Cardiac muscle cell (in vitro differentiated cells and primary cell): ENCODE results near the gene MAGEA12. TPM values are rescaled to one million over a fixed set of nuclear protein-coding genes. Genes with fewer than 3 reads are reported as not detected.
"Not testable (repeated sequence)": the region's sequence is repeated elsewhere in the genome, so short reads cannot be mapped to it uniquely, and the experiment has no call there.

Source experiments
- DNase-seq, 2 donors: peaks; one replicate each; pipeline versions ENCODE4 v3.0.0 to v3.0.0-alpha.2; 2010 to 2017; ENCODE audit warnings: low read depth in 1 of 2, low spot score in 1 of 2
- H3K27ac ChIP-seq: fragments of 200-600 bp; sonication (generic); 2 replicates; pipeline ENCODE4 v1.5.1; 2016
- H3K27me3 ChIP-seq: fragments of 200-600 bp; sonication (generic); 2 replicates; pipeline ENCODE4 v1.6.0; 2016; ENCODE audit warnings: control low read depth
- H3K36me3 ChIP-seq: fragments of 200-600 bp; sonication (generic); 2 replicates; pipeline ENCODE4 v1.5.1; 2016; ENCODE audit warnings: control low read depth
- H3K4me1 ChIP-seq: fragments of 200-600 bp; sonication (generic); 2 replicates; pipeline ENCODE4 v1.8.1; 2017; ENCODE audit warnings: low read depth, mild to moderate bottlenecking, mixed run types
- H3K4me3 ChIP-seq: fragments of 200-600 bp; sonication (generic); 2 replicates; pipeline ENCODE4 v1.5.1; 2016; ENCODE audit warnings: mild to moderate bottlenecking
- H3K9me3 ChIP-seq: fragments of 200-600 bp; sonication (generic); 2 replicates; pipeline ENCODE4 v1.5.1; 2017; ENCODE audit warnings: low read depth, mild to moderate bottlenecking, control low read depth
- polyA plus RNA-seq: library from polyadenylated mRNA; unstranded; fragments of >200 nt; fragmentation: Nextera tagmentation; extraction: Ambion mirVana; gene quantifications from 2 replicates; pipeline ENCODE4 v1.2.1, GENCODE V29; 2016
- total RNA-seq: library from RNA; depleted of rRNA; stranded (reverse); fragments of >200 nt; gene quantifications from 2 replicates; pipeline ENCODE4 v1.2.3, GENCODE V29; 2016

MAGEA12 gene
- total and polyA plus RNA-seq, 2 experiments from 2014 or later = not detected

DNA sequence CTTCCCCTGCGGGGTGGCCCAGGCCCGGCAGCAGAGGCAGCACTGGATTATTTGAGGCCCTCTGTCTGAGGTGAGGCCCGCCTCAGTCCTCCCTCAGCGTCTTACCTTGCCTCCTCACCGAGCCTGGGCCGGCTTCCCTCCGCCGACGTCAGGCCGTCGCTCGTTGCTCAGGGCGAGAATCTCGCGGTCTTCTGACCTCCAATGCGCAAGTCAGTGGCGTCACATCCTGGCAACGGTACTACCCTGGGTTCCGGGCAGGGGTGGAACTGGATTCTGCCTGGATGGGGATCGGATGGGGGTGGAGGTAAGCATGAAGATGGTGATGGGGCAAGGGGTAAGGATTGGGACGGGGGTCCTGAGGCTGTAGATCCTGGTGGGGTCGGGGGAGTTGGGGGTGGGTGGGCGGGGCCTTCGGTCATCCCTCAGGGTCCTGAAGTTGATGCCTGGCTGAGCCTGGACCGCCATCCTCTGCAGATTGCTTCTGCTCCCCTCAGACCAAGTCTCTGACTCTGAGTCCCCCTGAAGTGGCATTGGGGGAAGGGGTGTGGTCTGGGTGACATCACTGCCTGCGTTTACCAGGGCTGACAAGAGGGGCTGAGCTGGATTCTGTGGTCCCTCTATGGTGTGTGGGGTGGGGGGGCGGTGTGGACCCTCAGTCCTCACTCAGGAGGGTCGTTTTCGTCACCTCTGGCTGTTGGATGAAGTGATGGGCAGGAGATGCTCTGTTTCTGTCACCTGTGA is 36.2 kb downstream of the MAGEA12 start, which contains the start of gene MAGEA6:
MAGEA6 (minus strand) TSS at position 141 of the 741 bp plus-strand sequence. CDS start 2,039 bp downstream, outside the sequence.
- H3K36me3 ChIP-seq, DNase-seq, H3K27ac ChIP-seq, H3K4me3 ChIP-seq, H3K27me3 ChIP-seq, H3K4me1 ChIP-seq, H3K9me3 ChIP-seq: not testable (repeated sequence)

DNA sequence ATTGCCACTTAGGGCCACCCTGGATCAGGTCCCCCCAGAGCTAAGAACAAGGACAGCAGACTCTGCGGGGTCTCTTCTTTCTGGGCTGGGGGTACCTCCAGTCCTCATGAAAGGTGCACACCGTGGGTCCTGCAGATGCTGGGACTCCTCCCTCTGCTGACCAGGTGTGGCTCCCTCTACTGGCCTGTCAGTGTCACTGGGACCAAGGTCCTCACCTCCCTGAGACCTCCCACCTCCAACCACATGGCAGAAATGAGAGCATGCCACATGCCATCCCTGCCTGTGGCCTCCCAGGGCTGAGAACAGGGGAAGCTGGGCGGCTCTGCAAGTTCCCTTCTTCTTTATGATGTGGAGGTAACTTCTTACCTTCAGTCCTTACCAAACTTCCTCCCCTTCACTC is 53.5 kb downstream of the MAGEA12 start:
- not testable (repeated sequence) for H3K27me3 ChIP-seq, DNase-seq, H3K4me3 ChIP-seq

More for the DNA sequence above, 53.5 kb downstream of the MAGEA12 start:
- not testable (repeated sequence) for H3K27ac ChIP-seq, H3K4me1 ChIP-seq, H3K9me3 ChIP-seq, H3K36me3 ChIP-seq

Other genes starting within 250 kb of the MAGEA12 start
- 0.03 TPM in 1 of 2 replicates, not detected in the other for gene GABRQ, start 95.9 kb upstream of the MAGEA12 start, total RNA-seq
- gene GABRQ, start 95.9 kb upstream of the MAGEA12 start, polyA plus RNA-seq = not detected in 2 replicates
- gene MAGEA3, start 35.0 kb upstream of the MAGEA12 start, total RNA-seq = not detected in 2 replicates
- gene MAGEA3, start 35.0 kb upstream of the MAGEA12 start, polyA plus RNA-seq = not detected in 2 replicates
- not detected in 2 replicates for gene CSAG2, start 24.5 kb upstream of the MAGEA12 start, total RNA-seq
- not detected in 2 replicates for gene CSAG2, start 24.5 kb upstream of the MAGEA12 start, polyA plus RNA-seq
- not detected in 2 replicates for gene MAGEA2B, start 19.1 kb upstream of the MAGEA12 start, total RNA-seq
- gene MAGEA2B, start 19.1 kb upstream of the MAGEA12 start, polyA plus RNA-seq = 0.29 TPM in 1 of 2 replicates, not detected in the other
- gene CSAG1, start within 50 bp of the MAGEA12 start, total RNA-seq = not detected in 2 replicates
- not detected in 2 replicates for gene CSAG1, start within 50 bp of the MAGEA12 start, polyA plus RNA-seq
- gene MAGEA2, start 20.1 kb downstream of the MAGEA12 start, total RNA-seq = 0.14 TPM in 1 of 2 replicates, not detected in the other
- 0.82 TPM in 1 of 2 replicates, not detected in the other for gene MAGEA2, start 20.1 kb downstream of the MAGEA12 start, polyA plus RNA-seq
- gene CSAG3, start 25.5 kb downstream of the MAGEA12 start, total RNA-seq = not detected in 2 replicates
- not detected in 2 replicates for gene CSAG3, start 25.5 kb downstream of the MAGEA12 start, polyA plus RNA-seq
- gene MAGEA6, start 35.9 kb downstream of the MAGEA12 start, total RNA-seq = not detected in 2 replicates
- not detected in 2 replicates for gene MAGEA6, start 35.9 kb downstream of the MAGEA12 start, polyA plus RNA-seq
- 53.8 and 62.5 TPM in 2 replicates for gene CETN2, start 97.0 kb downstream of the MAGEA12 start, total RNA-seq
- 81.8 and 88.6 TPM in 2 replicates for gene CETN2, start 97.0 kb downstream of the MAGEA12 start, polyA plus RNA-seq
- gene NSDHL, start 97.3 kb downstream of the MAGEA12 start, total RNA-seq = 14.6 and 33.7 TPM in 2 replicates
- gene NSDHL, start 97.3 kb downstream of the MAGEA12 start, polyA plus RNA-seq = 40.6 and 69.6 TPM in 2 replicates
- 10.3 and 11.7 TPM in 2 replicates for gene ZNF185, start 164.3 kb downstream of the MAGEA12 start, total RNA-seq
- 9.2 and 10.8 TPM in 2 replicates for gene ZNF185, start 164.3 kb downstream of the MAGEA12 start, polyA plus RNA-seq